Measurements from ENCODE around the gene CSNK2A3. TPM values are rescaled to one million over a fixed set of nuclear protein-coding genes. Genes with fewer than 3 reads are reported as not detected.
"Not testable (repeated sequence)": the region's sequence is repeated elsewhere in the genome, so short reads cannot be mapped to it uniquely, and the experiment has no call there.

CSNK2A3 gene
- 1.5 and 3.5 TPM in 2 replicates for total RNA-seq (2012; rRNA removed)

GRCh38 chr11:11352878-11353277, at the start of gene CSNK2A3:
CSNK2A3 (minus strand) TSS chr11:11353250; CDS start chr11:11353119, 131 bp downstream.
- peaks cover 20% of the 10 kb centered on the region for H3K4me1 ChIP-seq (ENCODE audit: control insufficient read depth, insufficient read depth, low read length)
- H3K9me3 ChIP-seq (replicated peaks; ENCODE audit: low read length); H3K9ac ChIP-seq (ENCODE audit: low read depth, low read length); H3K4me2 ChIP-seq (ENCODE audit: low read length); H3K36me3 ChIP-seq (ENCODE audit: insufficient read depth, low read length); H3K4me3 ChIP-seq (ENCODE audit: low read length): not testable (repeated sequence)
- peaks cover 25% of the 10 kb centered on the region for H3K27me3 ChIP-seq (ENCODE audit: control insufficient read depth, insufficient read depth, low read length)

GRCh38 chr11:11401960-11402535, 49.0 kb upstream of the CSNK2A3 start:
- Histone ChIP-seq H3K36me3 (ENCODE audit: insufficient read depth, low read length) (no peaks in the 10 kb centered on the region), H3K4me1 (ENCODE audit: control insufficient read depth, insufficient read depth, low read length) (peaks cover 6% of the 10 kb centered on the region), H3K4me3 (ENCODE audit: low read length) (no peak overlapping the region), H3K4me2 (ENCODE audit: low read length) (no peak overlapping the region), H3K27me3 (ENCODE audit: control insufficient read depth, insufficient read depth, low read length) (peaks cover 76% of the 10 kb centered on the region), H3K9me3 (replicated peaks; ENCODE audit: low read length) (no peaks in the 10 kb centered on the region), H3K9ac (ENCODE audit: low read depth, low read length) (no peak overlapping the region)

- Histone ChIP-seq H3K27me3 (ENCODE audit: control insufficient read depth, insufficient read depth, low read length) (peaks cover 64% of the 10 kb centered on the region), H3K4me1 (ENCODE audit: control insufficient read depth, insufficient read depth, low read length) (peaks cover 18% of the 10 kb centered on the region), H3K9me3 (replicated peaks; ENCODE audit: low read length) (no peaks in the 10 kb centered on the region), H3K9ac (ENCODE audit: low read depth, low read length) (no peak overlapping the region), H3K4me2 (ENCODE audit: low read length) (no peak overlapping the region), H3K4me3 (ENCODE audit: low read length) (no peak overlapping the region), H3K36me3 (ENCODE audit: insufficient read depth, low read length) (no peaks in the 10 kb centered on the region)
These were observed 47.7 kb upstream of the CSNK2A3 start for GRCh38 chr11:11400635-11401232.

- Histone ChIP-seq H3K4me1 (ENCODE audit: control insufficient read depth, insufficient read depth, low read length) (peaks cover 21% of the 10 kb centered on the region), H3K4me3 (ENCODE audit: low read length) (no peak overlapping the region), H3K4me2 (ENCODE audit: low read length) (no peak overlapping the region), H3K36me3 (ENCODE audit: insufficient read depth, low read length) (no peaks in the 10 kb centered on the region), H3K9me3 (replicated peaks; ENCODE audit: low read length) (no peaks in the 10 kb centered on the region), H3K27me3 (ENCODE audit: control insufficient read depth, insufficient read depth, low read length) (peaks cover 58% of the 10 kb centered on the region), H3K9ac (ENCODE audit: low read depth, low read length) (no peak overlapping the region)
These were observed 47.1 kb upstream of the CSNK2A3 start for GRCh38 chr11:11400121-11400520.

GRCh38 chr11:11397781-11398180, 44.7 kb upstream of the CSNK2A3 start:
- Histone ChIP-seq H3K4me3 (ENCODE audit: low read length) (no peak overlapping the region), H3K4me1 (ENCODE audit: control insufficient read depth, insufficient read depth, low read length) (peaks cover 15% of the 10 kb centered on the region), H3K36me3 (ENCODE audit: insufficient read depth, low read length) (no peaks in the 10 kb centered on the region), H3K9me3 (replicated peaks; ENCODE audit: low read length) (no peaks in the 10 kb centered on the region), H3K9ac (ENCODE audit: low read depth, low read length) (no peak overlapping the region), H3K4me2 (ENCODE audit: low read length) (no peak overlapping the region), H3K27me3 (ENCODE audit: control insufficient read depth, insufficient read depth, low read length) (peaks cover 34% of the 10 kb centered on the region)

GRCh38 chr11:11397036-11397415, 44.0 kb upstream of the CSNK2A3 start:
- no peak overlapping the region for H3K9ac ChIP-seq (ENCODE audit: low read depth, low read length)
- H3K9me3 ChIP-seq (replicated peaks; ENCODE audit: low read length) = no peaks in the 10 kb centered on the region
- H3K4me1 ChIP-seq (ENCODE audit: control insufficient read depth, insufficient read depth, low read length) = peaks cover 19% of the 10 kb centered on the region
- no peak overlapping the region for H3K4me3 ChIP-seq (ENCODE audit: low read length)
- H3K36me3 ChIP-seq (ENCODE audit: insufficient read depth, low read length) = no peaks in the 10 kb centered on the region
- H3K4me2 ChIP-seq (ENCODE audit: low read length) = peak overlapping the region; percentile 68
- peaks cover 27% of the 10 kb centered on the region for H3K27me3 ChIP-seq (ENCODE audit: control insufficient read depth, insufficient read depth, low read length)

GRCh38 chr11:11396301-11397035, 43.4 kb upstream of the CSNK2A3 start:
- H3K4me3 ChIP-seq (ENCODE audit: low read length) = peak overlapping the region; percentile 37
- peak overlapping the region; percentile 40 for H3K9ac ChIP-seq (ENCODE audit: low read depth, low read length)
- no peaks in the 10 kb centered on the region for H3K9me3 ChIP-seq (replicated peaks; ENCODE audit: low read length)
- no peaks in the 10 kb centered on the region for H3K36me3 ChIP-seq (ENCODE audit: insufficient read depth, low read length)
- H3K4me1 ChIP-seq (ENCODE audit: control insufficient read depth, insufficient read depth, low read length) = peaks cover 24% of the 10 kb centered on the region
- H3K4me2 ChIP-seq (ENCODE audit: low read length) = peak overlapping the region; percentile 68
- peaks cover 21% of the 10 kb centered on the region for H3K27me3 ChIP-seq (ENCODE audit: control insufficient read depth, insufficient read depth, low read length)

- H3K9me3 ChIP-seq (replicated peaks; ENCODE audit: low read length) = no peaks in the 10 kb centered on the region
- no peak overlapping the region for H3K4me2 ChIP-seq (ENCODE audit: low read length)
- H3K9ac ChIP-seq (ENCODE audit: low read depth, low read length) = no peak overlapping the region
These were observed 42.1 kb upstream of the CSNK2A3 start for GRCh38 chr11:11395126-11395525.

GRCh38 chr11:11394241-11394640, 41.2 kb upstream of the CSNK2A3 start:
- Histone ChIP-seq H3K9me3 (replicated peaks; ENCODE audit: low read length) (no peaks in the 10 kb centered on the region), H3K4me1 (ENCODE audit: control insufficient read depth, insufficient read depth, low read length) (peaks cover 27% of the 10 kb centered on the region), H3K4me2 (ENCODE audit: low read length) (no peak overlapping the region), H3K9ac (ENCODE audit: low read depth, low read length) (no peak overlapping the region), H3K36me3 (ENCODE audit: insufficient read depth, low read length) (no peaks in the 10 kb centered on the region), H3K27me3 (ENCODE audit: control insufficient read depth, insufficient read depth, low read length) (peaks cover 14% of the 10 kb centered on the region), H3K4me3 (ENCODE audit: low read length) (no peak overlapping the region)

More at GRCh38 chr11:11395126-11395525, 42.1 kb upstream of the CSNK2A3 start:
- Histone ChIP-seq H3K36me3 (ENCODE audit: insufficient read depth, low read length) (no peaks in the 10 kb centered on the region), H3K27me3 (ENCODE audit: control insufficient read depth, insufficient read depth, low read length) (peaks cover 15% of the 10 kb centered on the region), H3K4me1 (ENCODE audit: control insufficient read depth, insufficient read depth, low read length) (peaks cover 27% of the 10 kb centered on the region), H3K4me3 (ENCODE audit: low read length) (no peak overlapping the region)

- H3K4me2 ChIP-seq (ENCODE audit: low read length) = peak overlapping the region; percentile 53
- H3K9ac ChIP-seq (ENCODE audit: low read depth, low read length) = no peak overlapping the region
- no peaks in the 10 kb centered on the region for H3K9me3 ChIP-seq (replicated peaks; ENCODE audit: low read length)
- peaks cover 26% of the 10 kb centered on the region for H3K4me1 ChIP-seq (ENCODE audit: control insufficient read depth, insufficient read depth, low read length)
- peaks cover 12% of the 10 kb centered on the region for H3K27me3 ChIP-seq (ENCODE audit: control insufficient read depth, insufficient read depth, low read length)
- no peaks in the 10 kb centered on the region for H3K36me3 ChIP-seq (ENCODE audit: insufficient read depth, low read length)
- H3K4me3 ChIP-seq (ENCODE audit: low read length) = no peak overlapping the region
These were observed 38.9 kb upstream of the CSNK2A3 start for GRCh38 chr11:11391796-11392463.

GRCh38 chr11:11391169-11391568, 38.1 kb upstream of the CSNK2A3 start:
- H3K4me2 ChIP-seq (ENCODE audit: low read length) = no peak overlapping the region
- no peak overlapping the region for H3K4me3 ChIP-seq (ENCODE audit: low read length)
- no peaks in the 10 kb centered on the region for H3K9me3 ChIP-seq (replicated peaks; ENCODE audit: low read length)
- H3K4me1 ChIP-seq (ENCODE audit: control insufficient read depth, insufficient read depth, low read length) = peaks cover 20% of the 10 kb centered on the region
- no peak overlapping the region for H3K9ac ChIP-seq (ENCODE audit: low read depth, low read length)
- H3K36me3 ChIP-seq (ENCODE audit: insufficient read depth, low read length) = no peaks in the 10 kb centered on the region
- H3K27me3 ChIP-seq (ENCODE audit: control insufficient read depth, insufficient read depth, low read length) = peaks cover 12% of the 10 kb centered on the region
